GM15510 (cell line): ENCODE results near the gene EYS.

Experiments
- POLR2A ChIP-seq: IDR thresholded peaks from 3 replicates; pipeline ENCODE4 v1.6.1; 2011; ENCODE audit warnings: borderline replicate concordance; ENCODE audit not compliant: insufficient read length; ENCODE audit errors: extremely low read depth

Gene EYS

DNA sequence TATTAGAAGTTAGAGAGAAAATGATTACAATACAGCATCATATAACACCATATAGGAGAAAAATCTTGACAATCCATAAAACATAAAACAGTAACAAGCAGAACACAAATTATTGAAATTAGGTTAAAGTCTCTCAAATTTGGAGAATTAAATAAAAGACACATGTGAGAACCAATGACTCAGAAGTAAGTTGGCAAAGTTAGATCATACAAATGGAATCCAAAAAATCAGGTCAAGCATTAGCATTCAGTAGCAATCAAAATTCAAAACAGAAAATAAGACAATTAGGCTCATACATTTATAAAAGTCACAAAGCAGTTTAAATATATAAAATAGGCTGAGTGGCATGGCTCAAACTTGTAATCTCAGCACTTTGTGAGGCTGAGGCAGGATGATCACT, 1295.8 kb downstream of the EYS start:
- TF ChIP-seq POLR2A = no peak

- no peak for TF ChIP-seq POLR2A
Measured at GRCh38 chr6:64409948-64410347, 1297.1 kb downstream of the EYS start.

DNA sequence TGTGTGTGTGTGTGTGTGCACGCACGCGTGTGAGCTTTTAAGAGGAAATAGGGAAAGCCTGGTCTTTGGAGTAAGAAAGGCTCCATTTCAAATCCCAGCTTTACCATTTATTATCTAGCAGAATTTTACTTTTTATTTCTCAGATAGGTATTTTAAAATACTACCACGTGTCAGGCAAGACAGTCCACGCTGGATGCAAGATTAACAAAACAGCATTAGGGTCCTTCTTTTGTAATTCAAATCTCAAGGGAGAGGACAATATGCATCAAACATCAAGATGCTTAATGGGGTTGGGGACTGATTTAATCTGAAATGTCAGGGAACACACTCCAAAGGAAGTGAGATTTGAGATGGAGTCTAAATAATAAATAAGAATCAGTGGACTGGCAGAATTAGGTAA, 1302.6 kb downstream of the EYS start:
- no peak for TF ChIP-seq POLR2A

DNA sequence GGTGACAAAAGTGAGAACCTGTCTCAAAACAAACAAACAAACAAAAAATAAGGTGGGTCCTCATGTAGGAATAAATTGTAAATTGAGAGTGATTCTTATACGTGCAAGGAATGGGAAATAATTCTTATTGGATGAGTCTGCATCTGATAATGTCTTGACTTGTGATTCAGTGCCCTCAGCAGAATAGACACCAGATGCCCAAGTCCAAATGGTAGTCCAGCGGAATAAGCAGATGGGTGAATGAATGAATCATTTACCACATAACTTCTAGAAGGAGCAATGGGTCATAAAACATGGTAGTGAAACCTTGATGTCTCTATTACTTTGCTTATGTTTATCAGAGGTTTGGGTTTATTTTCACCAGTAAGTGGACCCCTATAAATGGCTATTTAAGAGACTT, 1323.7 kb downstream of the EYS start:
- TF ChIP-seq POLR2A = no peak

DNA sequence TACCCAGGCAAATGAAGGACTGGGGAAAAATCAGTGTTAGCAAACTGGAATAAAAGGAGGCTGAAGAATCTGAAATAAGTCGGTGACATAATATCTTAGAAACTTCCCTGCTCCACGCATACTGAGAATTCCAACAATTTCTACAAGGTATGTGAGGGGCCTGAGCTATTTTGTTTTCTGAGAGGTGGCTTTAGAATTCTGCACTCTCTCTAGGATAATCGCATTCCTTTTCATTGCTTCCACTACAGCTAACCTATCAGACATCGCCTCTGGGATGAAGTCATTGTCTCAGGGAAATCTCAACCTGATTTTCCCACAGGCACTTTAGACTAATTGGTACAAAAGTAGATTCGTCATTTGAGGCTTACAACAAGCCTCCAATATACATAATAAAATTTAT, 1330.6 kb downstream of the EYS start:
- TF ChIP-seq POLR2A = no peak

- TF ChIP-seq POLR2A = no peak
Measured at GRCh38 chr6:64357430-64357829, 1349.6 kb downstream of the EYS start.

GRCh38 chr6:64347411-64347810, 1359.6 kb downstream of the EYS start:
- no peak for TF ChIP-seq POLR2A

DNA sequence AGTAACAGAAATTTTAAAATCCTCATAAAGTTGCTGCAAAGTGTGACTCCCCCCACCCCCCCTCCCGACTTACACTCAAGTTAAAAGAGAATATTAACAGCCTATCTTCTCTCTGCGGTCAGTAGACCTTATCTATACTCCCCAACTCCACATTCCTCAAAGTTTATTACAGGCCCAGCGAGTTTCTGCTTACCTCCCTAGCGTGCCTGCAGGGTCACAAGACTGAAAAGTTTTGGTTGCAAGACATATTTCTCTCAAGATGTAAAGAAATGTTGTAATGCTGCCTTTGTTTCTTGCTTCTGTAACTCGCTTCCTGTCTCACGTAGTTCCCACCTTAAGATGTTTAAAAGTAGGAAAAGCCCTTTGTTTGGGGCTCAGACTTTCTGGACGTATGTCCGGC, 1371.8 kb downstream of the EYS start:
- TF ChIP-seq POLR2A = no peak

GRCh38 chr6:64334636-64335035, 1372.4 kb downstream of the EYS start:
- no peak for TF ChIP-seq POLR2A

DNA sequence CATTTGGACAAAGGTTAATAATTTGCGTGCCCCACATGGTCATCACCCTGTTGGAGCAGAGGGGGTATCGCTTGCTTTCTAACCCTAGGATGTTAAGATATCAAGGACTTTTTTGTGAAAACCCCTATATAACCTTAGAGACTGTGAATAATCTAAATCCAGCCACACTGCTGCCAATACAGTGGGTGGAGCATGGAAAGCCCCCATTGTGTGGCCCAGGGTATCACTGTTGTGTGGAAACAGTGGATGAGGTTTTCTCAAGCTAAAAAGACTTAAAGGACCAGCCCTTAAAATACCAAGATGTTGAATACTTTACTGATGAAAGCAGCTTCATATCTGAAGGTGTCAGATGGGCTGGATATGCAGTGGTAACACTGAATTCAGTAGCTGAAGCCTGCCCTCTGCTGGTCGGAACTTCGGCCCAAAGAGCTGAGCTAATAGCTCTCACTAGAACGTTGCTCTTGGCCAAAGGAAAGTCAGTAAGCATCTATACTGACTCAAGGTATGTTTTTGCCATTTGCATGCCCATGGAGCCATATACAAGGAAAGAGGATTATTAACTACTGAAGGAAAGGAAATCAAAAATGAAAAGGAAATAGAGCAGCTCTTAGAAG, 1376.2 kb downstream of the EYS start:
- TF ChIP-seq POLR2A = no peak

DNA sequence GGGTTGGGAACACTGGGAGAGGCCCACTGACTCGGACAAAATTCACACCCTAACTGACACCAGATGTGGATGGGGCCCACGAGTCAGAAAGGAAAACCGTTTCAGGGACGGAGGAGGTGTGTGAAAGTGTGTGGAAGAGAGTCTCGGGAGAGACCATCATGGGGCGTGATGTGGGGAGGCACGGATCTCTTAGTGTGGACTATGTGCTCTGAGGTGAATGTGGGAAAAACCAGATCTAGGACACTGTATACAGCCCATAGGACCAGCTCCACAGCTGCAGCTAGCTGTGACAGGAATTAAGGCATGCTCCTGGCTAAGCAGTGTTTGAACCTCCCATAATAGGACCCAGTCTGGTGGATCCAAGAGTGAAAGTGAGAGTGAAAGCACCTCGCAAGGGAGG, 1380.1 kb downstream of the EYS start:
- no peak for TF ChIP-seq POLR2A

GRCh38 chr6:64325093-64325492, 1381.9 kb downstream of the EYS start:
- no peak for TF ChIP-seq POLR2A

DNA sequence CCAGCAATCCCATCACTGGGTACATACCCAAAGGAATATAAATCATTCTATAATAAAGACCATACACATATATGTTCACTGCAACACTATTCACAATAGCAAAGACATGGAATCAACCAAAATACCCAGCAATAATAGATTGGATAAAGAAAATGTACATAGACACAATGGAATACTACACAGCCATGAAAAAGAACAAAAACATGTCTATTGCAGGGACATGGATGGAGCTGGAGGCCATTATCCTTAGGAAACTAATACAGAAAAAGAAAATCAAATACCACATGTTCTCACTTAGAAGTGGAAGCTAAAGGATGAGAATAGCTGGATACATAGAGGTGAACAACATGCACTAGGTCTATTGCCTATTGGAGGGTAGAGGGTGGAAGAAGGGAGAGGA, 1396.8 kb downstream of the EYS start:
- TF ChIP-seq POLR2A = no peak

DNA sequence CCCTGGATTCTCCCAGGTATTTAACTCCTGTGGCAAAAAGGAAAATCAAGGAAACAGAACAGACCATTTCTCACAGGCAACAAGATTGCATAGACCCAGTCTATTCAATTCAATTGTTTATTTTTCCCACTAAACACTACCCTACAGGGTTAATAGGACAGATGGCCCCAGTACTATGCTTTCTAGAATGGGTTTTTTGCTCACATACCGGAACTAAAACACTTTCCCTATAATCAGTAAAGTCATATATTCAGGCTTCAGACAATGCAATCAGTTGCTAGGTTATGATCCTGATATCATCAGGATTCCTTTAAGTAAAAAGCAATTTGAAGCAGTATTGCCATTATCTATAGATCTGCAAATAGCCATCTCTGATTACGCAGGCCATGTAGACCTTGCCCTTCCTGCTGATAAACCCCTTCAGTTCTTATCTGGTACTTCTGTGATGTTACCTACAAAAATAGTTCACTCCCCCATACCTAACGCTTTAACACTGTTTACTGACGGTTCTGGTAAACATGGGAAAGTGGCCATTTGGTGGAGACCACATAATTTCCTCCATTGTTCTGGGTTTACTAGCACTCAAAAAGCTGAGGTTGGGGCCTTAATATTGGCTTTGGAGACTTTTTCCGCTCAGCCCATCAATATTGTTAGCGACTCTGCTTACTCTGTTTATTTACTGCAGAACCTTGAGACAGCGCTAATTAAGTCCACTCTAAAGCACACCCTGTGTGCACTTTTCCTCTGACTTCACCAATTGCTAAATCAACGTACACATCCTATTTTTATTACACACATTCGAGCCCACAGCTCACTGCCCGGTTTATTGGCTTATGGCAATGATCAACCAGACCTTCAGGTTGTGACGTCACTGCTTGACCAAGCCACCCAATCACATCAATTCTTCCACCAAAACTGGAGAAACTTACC, 1405.5 kb downstream of the EYS start:
- TF ChIP-seq POLR2A = no peak

- TF ChIP-seq POLR2A = no peak
Measured at GRCh38 chr6:64299176-64299575, 1407.8 kb downstream of the EYS start.

DNA sequence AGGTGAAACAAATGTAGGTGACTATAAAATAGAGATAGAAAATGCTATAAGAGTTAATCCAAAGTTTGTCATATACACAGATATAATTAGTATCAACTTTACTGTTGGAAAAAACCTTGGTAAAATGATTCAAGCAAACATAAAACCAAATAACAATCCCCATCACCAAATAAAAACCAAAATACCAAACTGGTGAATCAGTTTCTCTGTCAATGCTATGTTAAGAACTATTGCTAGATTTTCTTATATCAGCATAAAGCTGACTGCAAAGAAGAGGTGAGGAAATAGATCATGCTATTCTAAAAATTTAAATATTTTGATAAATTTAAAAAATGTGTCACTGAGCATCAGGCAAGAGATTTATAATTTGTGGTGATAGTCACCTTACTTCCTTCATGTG, 1413.0 kb downstream of the EYS start:
- TF ChIP-seq POLR2A = no peak
